HG03039 (cell line): ENCODE data around the gene PKNOX2.

Source experiments
- ATAC-seq: cut with Tn5 transposase; IDR thresholded peaks from one replicate; pipeline ENCODE4 v1.9.1; 2021; ENCODE audit warnings: mild to moderate bottlenecking, moderate library complexity; ENCODE audit not compliant: unreplicated experiment

The PKNOX2 gene

GRCh38 chr11:125463590-125464269 lies 299.2 kb downstream of the PKNOX2 start:
- ATAC-seq: no peak

DNA sequence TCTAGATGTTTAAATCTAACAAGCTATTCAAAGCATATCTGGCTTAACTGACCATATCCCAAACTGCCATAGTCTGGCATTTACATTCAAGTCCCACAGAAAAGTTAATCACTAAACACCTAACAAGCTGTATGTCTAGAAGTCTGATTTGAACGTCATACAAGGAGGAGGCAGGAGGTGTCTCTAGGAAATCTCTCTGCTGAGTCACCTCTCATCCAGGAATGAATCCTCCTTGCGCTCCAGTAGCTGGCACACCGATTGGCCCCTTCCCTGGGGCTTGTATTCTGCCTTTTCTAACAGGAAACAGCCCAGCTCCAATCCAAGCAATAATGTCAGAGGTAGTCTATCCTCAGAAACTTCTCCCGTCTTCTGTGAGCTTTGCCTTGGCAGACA lies 299.7 kb downstream of the PKNOX2 start:
- ATAC-seq: no peak

GRCh38 chr11:125464666-125465065 lies 300.1 kb downstream of the PKNOX2 start:
- ATAC-seq: no peak

GRCh38 chr11:125465255-125465654 lies 300.7 kb downstream of the PKNOX2 start:
- ATAC-seq: no peak

- no peak for ATAC-seq
Measured at GRCh38 chr11:125465701-125466100, 301.1 kb downstream of the PKNOX2 start.

DNA sequence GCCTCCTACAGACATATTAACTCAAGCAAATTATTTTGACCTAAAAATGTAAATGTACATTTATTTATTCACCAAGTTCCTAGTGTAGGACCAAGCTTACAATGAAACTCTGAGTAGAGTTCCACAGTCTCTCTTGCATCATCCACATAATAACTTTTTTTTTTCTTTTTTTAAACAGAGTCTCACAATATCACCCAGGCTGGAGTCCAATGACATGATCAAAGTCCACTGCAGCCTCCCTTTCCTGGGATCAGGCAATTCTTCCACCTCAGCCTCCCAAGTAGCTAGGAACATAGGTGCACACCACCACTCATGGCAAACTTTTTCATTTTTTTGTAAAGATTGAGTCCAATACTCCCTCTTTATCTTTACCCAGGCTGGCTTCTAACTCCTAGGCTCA lies 303.5 kb downstream of the PKNOX2 start:
- ATAC-seq: no peak

GRCh38 chr11:125468852-125469251 lies 304.3 kb downstream of the PKNOX2 start:
- ATAC-seq: no peak

DNA sequence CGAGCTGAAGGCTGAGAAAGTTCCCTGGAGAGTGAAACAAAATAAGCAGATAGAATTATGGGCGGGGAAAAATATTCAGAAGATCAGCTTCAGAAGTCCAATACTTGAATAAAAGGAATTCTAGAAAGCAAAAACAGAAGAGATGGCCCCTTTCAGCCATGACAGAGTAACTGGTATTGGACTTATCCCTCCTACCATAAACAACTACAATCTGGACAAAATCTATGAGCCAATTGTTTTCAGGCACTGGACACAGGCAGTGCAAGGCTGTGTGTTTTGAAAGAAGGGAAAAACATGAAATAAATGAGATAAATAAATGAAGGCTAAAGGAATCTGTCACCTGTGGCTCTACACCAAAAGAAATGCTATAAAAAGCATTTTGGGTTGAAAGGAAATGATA lies 305.8 kb downstream of the PKNOX2 start:
- ATAC-seq: no peak

DNA sequence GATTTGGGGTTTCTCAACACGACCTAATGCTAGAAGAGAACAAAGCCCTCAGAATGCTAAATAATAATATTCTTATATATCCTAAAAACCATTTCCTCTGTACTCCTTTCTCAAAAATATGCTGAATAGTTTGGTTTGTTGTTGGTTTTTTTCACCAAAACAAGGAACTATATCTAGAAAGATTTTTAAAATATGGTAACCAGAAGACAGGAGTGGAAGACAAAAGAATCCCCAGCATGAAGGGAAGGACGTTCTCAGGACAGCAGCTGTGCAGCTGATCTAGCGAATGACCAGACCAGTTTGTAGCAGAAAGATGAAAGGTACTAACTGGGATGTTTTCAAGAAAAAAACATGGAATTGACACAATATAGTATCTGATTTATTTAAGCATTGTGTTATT lies 312.2 kb downstream of the PKNOX2 start:
- no peak for ATAC-seq

GRCh38 chr11:125479137-125479536 lies 314.6 kb downstream of the PKNOX2 start:
- ATAC-seq: no peak

- no peak for ATAC-seq
Measured at GRCh38 chr11:125481531-125481930, 317.0 kb downstream of the PKNOX2 start.
